MM.1S (cell line): Measurements from ENCODE around the gene SULT1C4.

ENCODE experiments used
- CTCF ChIP-seq: fragments of 300-600 bp; sonication (generic); IDR thresholded peaks from 2 replicates; pipeline ENCODE4 v1.5.1; 2016; ENCODE audit warnings: antibody characterized with exemption, low read length, mixed read lengths
- EZH2 ChIP-seq: fragments of 300-600 bp; sonication (generic); optimal IDR thresholded peaks from 2 replicates; pipeline ENCODE3; 2017; ENCODE audit warnings: low read depth, mild to moderate bottlenecking, antibody characterized with exemption, low read length, mixed read lengths
- EZH2phosphoT487 ChIP-seq: fragments of 300-600 bp; sonication (generic); IDR thresholded peaks from 2 replicates; pipeline ENCODE4 v1.6.1; 2018; ENCODE audit warnings: antibody characterized with exemption, low read length

GRCh38 chr2:108409768-108410167, 32.0 kb downstream of the SULT1C4 start:
- TF ChIP-seq CTCF: no peak
- TF ChIP-seq EZH2: no peak
- TF ChIP-seq EZH2phosphoT487: no peak
